Measurements from ENCODE around the gene KMT2C. TPM values are rescaled to one million over a fixed set of nuclear protein-coding genes. Genes with fewer than 3 reads are reported as not detected.
"Not testable (repeated sequence)": the region's sequence is repeated elsewhere in the genome, so short reads cannot be mapped to it uniquely, and the experiment has no call there.

Gene KMT2C
- total RNA-seq, 1 donor from 2014 or later, result 40.2 TPM

- ATAC-seq (no peak), DNase-seq (no peak)
- intact Hi-C loops (cut with micrococcal nuclease), result no loop called here
Observed at GRCh38 chr7:152414779-152415178, 21.0 kb downstream of the KMT2C start.

- intact Hi-C loops (cut with micrococcal nuclease), result no loop called here
- ATAC-seq (peak; percentile 47), DNase-seq (no peak)
Observed at GRCh38 chr7:152411389-152411788, 24.4 kb downstream of the KMT2C start.

DNA sequence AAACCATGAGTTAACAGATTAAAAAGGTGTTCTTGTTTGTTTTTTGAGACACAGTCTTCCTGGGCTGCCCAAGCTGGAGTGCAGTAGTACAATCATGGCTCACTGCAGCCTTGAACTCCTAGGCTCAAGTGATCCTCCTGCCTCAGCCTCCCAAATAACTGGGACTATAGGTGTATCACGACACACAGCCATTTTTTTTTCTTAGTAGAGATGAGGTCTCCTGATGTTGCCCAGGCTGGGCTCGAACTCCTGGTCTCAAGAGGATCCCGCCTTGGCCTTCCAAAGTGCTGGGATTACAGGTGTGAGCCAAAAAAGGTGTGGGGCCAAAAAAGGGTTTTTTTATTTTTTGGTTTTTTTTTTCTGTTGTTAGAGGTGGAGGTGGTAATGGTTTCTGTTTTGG is 29.3 kb downstream of the KMT2C start:
- DNase-seq, result no peak
- intact Hi-C loops (cut with micrococcal nuclease), result no loop called here

GRCh38 chr7:152406030-152406429 is 29.8 kb downstream of the KMT2C start:
- intact Hi-C loops (cut with micrococcal nuclease); ATAC-seq; DNase-seq: not testable (repeated sequence)

More for the DNA sequence above, 29.3 kb downstream of the KMT2C start:
- ATAC-seq, result no peak

DNA sequence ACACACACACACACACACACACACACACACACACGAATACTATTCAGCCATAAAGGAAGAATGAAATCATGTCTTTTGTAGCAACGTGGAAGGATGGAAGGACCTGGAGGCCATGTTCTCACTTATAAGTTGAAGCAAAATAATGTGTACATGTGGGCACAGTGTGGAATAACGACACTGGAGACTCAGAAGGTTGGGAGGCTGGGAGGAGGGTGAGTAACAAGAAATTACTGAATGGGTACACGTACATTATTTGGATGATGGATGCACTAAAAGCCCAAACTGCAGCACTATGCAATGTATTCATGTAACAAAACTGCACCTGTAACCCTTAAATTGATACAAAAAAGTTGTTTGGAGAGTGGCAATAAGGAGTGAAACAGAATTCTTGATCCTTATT is 32.1 kb downstream of the KMT2C start:
- intact Hi-C loops (cut with micrococcal nuclease), result no loop called here
- ATAC-seq (no peak), DNase-seq (no peak)

DNA sequence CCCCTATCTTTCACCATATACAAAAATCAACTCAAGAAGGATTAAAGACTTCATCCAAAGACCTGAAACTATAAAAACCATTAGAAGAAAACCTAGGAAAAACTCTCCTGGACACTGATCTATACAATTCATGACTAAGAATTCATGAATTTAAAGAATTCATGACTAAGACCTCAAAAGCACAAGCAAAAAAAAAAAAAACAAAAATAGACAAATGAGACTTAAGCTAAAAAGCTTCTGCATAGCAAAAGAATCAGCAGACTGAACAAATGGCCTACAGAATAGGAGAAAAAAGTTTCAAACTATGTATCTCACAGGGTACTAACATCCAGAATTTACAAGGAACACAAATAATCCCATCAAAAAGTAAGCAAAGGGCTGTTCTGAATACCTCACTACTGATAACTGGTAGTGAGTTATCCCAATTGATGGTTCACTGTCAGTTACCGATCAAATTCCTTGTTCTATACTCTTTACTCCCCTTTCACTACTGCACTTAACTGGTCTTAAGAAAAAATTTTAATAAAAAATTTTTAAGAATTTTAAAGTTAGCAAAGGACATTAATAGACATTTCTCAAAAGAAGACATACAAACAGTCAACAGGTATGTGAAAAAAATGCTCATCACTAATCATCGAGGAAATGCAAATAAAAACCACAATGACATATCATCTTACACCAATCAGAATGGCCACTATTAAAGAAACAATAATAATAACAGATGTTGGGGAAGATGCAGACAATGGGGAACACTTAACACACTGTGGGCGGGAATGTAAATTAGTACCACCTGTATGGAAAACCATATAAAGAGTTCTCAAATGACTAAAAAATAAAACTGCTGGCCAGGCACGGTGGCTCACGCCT is 33.2 kb downstream of the KMT2C start:
- ATAC-seq, result no peak
- DNase-seq, result no peak
- intact Hi-C loops (cut with micrococcal nuclease), result no loop called here

DNA sequence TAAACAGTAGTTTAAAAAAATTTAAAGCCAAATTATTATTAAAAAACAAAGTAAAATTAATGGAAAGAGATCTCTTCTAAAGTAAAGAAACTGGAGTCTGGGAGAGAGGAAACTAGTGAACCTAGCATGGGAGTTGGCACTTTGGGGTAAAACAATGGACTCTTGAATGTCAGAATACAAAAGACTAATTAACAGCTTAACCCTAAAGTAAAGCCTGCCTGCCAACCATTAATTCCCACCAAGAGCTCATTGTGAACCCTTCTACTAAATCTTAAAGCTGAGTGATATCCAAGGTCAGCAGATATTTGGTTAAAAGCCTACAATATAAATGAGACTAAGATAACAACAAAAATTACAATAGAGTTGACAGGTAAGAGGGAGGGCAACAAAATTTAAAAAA is 36.5 kb downstream of the KMT2C start:
- DNase-seq (no peak), ATAC-seq (no peak)
- intact Hi-C loops (cut with micrococcal nuclease), result no loop called here

DNA sequence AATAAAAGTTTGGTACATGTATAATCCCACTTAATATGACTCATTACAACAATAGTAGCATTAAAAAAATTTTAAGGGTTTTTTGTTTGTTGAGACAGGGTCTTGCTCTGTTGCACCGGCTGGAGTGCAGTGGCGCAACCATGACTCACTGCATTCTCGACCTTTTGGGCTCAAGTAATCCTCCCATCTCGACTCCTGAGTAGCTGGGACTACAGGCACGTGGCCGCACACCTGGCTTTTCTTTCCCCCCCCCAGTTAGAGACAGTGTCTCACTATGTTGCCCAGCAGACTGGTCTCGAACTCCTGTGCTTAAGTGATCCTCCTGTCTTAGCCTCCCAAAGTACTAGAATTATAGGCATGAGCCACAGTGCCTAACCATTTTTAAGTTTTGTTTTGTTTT is 40.7 kb downstream of the KMT2C start:
- ATAC-seq, result no peak
- intact Hi-C loops (cut with micrococcal nuclease), result no loop called here
- DNase-seq, result no peak

GRCh38 chr7:152394214-152394613 is 41.6 kb downstream of the KMT2C start:
- ATAC-seq, result peak; percentile 71
- DNase-seq; intact Hi-C loops (cut with micrococcal nuclease): not testable (repeated sequence)

DNA sequence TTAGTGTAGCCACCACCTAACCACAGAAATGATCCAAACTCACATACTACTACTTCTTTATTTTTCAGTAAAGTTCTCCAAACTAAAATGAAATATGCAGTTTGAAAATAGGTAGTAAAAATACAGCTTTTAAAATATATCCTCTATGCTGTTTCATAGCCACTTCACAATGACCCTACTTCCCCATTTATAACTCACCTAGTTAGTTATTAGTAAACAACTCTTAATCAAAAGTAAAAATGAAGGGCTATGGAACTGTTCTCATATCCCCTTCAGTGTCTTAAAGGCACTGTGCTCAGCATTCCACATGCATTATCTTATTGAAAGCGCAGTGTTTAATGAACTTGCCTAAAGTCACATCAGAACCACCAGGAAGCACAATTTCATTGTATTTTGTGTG is 43.5 kb downstream of the KMT2C start:
- intact Hi-C loops (cut with micrococcal nuclease), result no loop called here
- no peak for DNase-seq
- ATAC-seq, result no peak

DNA sequence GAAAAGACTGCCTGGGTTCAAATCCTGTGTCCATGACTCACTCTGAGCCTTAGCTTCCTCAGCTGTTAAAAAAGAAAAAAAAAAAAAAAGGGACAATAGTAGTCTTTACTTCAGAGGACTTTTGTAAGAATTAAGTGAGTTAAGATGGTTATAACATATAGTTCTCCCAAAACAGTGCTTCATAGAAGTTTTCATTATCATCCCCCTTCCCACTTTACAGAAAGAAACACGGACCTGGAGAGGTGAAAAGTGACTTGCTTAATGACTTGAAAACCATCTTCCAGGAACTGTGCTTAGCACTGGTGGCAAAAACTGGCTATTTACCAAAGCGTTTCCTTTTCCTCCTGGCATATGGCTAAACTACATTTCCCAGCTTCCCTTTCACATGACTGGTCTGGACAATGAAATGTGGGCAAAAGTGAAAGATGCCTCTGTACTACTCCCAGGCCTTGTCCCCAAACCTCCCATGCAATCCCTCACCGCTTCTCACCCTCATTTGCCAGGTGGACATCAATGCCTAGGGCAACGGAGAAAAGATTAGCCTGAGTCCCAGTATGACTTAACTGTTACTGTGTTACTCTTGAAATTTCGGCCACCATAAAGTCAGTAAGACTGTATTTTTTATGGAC is 49.6 kb downstream of the KMT2C start:
- ATAC-seq, result peak; percentile 46
- DNase-seq; intact Hi-C loops (cut with micrococcal nuclease): not testable (repeated sequence)

- intact Hi-C loops (cut with micrococcal nuclease); ATAC-seq; DNase-seq: not testable (repeated sequence)
Observed at GRCh38 chr7:152384235-152385200, 51.3 kb downstream of the KMT2C start.

DNA sequence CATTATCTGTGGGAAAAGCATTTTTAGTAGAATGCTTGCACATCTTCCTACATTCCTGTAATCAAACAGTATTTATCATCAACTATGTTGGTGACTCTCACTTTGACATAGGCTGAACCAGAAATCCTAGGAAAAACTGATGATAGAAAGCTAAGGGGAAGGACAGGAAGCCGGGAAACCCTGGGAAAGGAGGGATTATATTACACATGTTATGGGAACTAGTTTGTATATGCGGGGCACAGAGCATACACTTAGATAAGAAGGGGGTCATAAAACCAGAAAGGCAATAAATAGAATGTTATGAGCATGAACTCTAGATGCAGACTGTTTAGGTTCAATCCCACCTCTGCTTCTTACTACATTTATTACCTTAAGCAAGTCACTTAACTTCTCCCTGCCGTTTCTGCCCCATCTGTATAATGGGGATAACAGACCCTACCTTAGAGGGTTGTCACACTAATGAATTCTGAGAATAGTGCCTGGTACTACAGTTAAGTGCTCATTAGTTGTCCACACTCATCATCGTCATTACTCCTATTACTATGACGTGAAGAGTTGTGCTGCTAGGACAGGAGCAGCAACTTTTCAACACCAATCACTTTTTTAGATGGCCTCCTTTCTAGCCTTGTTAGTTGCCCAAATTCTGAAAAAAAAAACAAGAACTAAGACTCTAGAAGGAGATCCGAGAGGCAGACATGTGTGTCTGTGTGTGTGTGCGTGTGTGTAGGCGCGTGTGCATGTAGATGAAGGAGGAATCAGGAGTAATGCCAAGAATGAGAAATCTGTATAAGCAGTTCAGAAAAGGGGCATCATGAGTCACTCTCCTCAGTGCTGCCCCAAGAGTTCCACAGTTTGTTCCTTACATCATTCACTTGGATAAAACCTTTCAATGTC is 52.2 kb downstream of the KMT2C start:
- DNase-seq, result no peak
- intact Hi-C loops (cut with micrococcal nuclease), result no loop called here
- no peak for ATAC-seq

DNA sequence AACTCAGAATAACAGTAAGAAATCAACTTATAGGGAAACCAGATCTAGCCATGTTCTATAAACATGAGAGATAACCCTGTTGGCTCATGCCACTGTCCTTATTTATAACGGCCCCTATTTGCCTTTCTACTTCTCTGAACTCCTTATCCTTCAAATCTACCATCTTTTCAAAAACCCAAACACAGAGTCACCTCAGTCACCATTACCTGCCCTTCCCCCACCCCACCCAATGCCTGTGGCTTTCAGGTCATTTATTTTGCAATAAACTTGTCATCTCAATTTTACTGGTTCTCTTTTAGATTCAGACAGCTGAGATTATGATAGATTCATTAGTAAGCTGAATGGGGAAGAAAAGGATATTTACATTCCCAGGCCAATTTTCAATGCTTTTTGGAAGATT is 53.6 kb downstream of the KMT2C start:
- intact Hi-C loops (cut with micrococcal nuclease), result no loop called here
- DNase-seq, result no peak
- ATAC-seq, result no peak

- ATAC-seq, result peak; percentile 52
- intact Hi-C loops (cut with micrococcal nuclease); DNase-seq: not testable (repeated sequence)
Observed at GRCh38 chr7:152380931-152381578, 54.7 kb downstream of the KMT2C start.

DNA sequence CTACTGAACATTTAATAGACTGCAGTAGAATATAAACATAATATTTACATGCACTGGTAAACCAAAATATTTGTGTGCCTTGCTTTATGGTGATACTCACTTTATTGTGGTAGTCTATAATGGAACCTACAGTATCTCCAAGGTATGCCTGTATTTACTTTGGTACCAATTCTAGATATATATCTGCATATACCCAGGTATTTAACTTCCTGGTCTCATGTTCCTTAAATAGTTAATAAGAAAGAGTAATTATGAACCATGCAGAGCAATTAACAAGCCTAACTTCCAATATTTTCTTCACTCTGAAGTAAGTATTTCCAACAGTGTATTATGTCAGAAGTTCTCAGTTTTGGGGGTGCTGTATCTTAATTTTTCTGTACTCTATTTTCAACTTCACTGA is 57.3 kb downstream of the KMT2C start:
- ATAC-seq, DNase-seq: not testable (repeated sequence)

GRCh38 chr7:152376716-152377484 is 58.9 kb downstream of the KMT2C start:
- DNase-seq; ATAC-seq; intact Hi-C loops (cut with micrococcal nuclease): not testable (repeated sequence)

More for the DNA sequence above, 57.3 kb downstream of the KMT2C start:
- intact Hi-C loops (cut with micrococcal nuclease), result not testable (repeated sequence)
